Activated naive CD8-positive, alpha-beta T cell treated with anti-CD3 and anti-CD28 coated beads, Interleukin-2, amount 50 U/mL, for 24 hours (primary cell): ENCODE measurements around the gene COL5A2.

ENCODE experiments used
- ATAC-seq: fragments of 150-1000 bp; cut with Tn5 transposase; one replicate; pipeline ENCODE4 v1.10.0; 2021
- DNase-seq: peaks from one replicate; pipeline ENCODE4 v3.0.0; 2021
- H3K27ac Mint-ChIP-seq: one replicate; pipeline ENCODE4 v1.8.0; 2021; ENCODE audit warnings: mild to moderate bottlenecking, mixed read lengths
- H3K27me3 Mint-ChIP-seq: one replicate; pipeline ENCODE4 v1.8.0; 2021; ENCODE audit warnings: mixed read lengths
- H3K36me3 Mint-ChIP-seq: one replicate; pipeline ENCODE4 v1.8.0; 2021; ENCODE audit warnings: low read depth, mixed read lengths
- H3K4me1 Mint-ChIP-seq: one replicate; pipeline ENCODE4 v1.8.0; 2021; ENCODE audit warnings: mixed read lengths
- H3K4me3 Mint-ChIP-seq: one replicate; pipeline ENCODE4 v1.8.0; 2021; ENCODE audit warnings: mild to moderate bottlenecking, moderate library complexity, mixed read lengths
- H3K9me3 Mint-ChIP-seq: one replicate; pipeline ENCODE4 v1.8.0; 2021; ENCODE audit warnings: mixed read lengths

COL5A2 gene

DNA sequence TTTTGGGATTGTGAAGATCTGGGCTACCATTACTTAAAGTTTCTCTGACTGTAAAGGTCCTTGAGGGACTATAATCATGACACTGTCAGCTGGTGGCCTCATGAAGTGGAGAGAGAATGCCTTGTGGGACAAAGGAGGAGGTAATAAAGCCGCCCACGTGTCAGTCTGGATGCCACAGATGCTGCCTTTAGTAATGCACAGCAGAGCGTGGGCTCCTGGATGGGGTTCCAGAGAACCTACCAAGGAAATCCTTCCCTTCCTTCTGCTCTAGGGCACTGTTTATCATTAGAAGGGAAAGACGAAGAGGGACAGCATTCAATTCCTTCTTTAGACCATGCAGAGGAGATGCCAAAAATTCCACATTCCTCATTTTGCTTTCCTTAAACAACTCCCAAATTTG lies 63.5 kb downstream of the COL5A2 start:
- H3K4me1 Mint-ChIP-seq, result peaks cover 26% of the 10 kb centered on the region
- no peaks in the 10 kb centered on the region for H3K36me3 Mint-ChIP-seq
- DNase-seq, result peak; percentile 17
- peak overlapping the region; percentile 80 for H3K27ac Mint-ChIP-seq
- no peaks in the 10 kb centered on the region for H3K9me3 Mint-ChIP-seq
- H3K4me3 Mint-ChIP-seq, result peak overlapping the region; percentile 12
- H3K27me3 Mint-ChIP-seq, result peaks cover 7% of the 10 kb centered on the region
- no peak for ATAC-seq

DNA sequence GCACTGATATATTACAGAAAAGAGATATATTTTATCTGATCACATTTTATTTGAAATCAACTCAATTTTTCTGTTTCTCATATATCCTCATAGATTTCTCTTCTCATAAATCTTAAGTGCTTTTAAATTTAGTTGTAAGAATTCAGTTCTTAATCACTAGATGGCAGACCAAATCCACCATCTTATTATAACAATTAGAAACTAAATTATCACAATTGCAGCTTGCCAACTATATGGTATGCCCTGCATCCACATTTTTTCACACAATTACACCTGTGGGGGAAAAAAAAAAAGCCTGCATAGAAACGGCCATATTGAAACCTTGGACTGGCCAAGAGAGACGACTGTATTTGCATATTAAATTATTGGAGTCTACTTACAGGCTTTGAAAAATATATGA lies 64.4 kb downstream of the COL5A2 start:
- H3K4me1 Mint-ChIP-seq, result peaks cover 24% of the 10 kb centered on the region
- H3K9me3 Mint-ChIP-seq, result no peaks in the 10 kb centered on the region
- H3K27ac Mint-ChIP-seq, result no peak overlapping the region
- no peak overlapping the region for H3K4me3 Mint-ChIP-seq
- no peak for ATAC-seq
- no peaks in the 10 kb centered on the region for H3K36me3 Mint-ChIP-seq
- peaks cover 7% of the 10 kb centered on the region for H3K27me3 Mint-ChIP-seq
- DNase-seq, result no peak

DNA sequence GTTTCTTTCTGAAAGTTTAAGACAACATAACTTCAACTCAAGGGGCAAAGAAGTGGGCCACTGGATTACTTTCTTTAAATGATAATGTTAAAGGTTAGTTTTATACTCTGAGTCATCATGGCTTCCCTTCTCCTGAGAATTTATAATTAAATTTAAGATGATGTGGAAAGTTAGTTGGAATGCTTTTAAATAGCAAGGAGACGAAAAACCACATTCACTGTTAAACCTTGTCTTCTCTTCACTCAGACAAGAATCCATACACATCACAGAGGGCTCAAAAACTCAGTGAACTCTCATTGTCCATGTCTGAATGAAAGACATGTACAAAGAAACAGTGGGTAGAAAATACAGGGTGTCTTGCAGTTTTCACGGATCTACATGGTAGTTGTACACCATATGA lies 65.6 kb downstream of the COL5A2 start:
- no peaks in the 10 kb centered on the region for H3K9me3 Mint-ChIP-seq
- peaks cover 4% of the 10 kb centered on the region for H3K27me3 Mint-ChIP-seq
- no peak overlapping the region for H3K27ac Mint-ChIP-seq
- no peak overlapping the region for H3K4me3 Mint-ChIP-seq
- H3K36me3 Mint-ChIP-seq, result no peaks in the 10 kb centered on the region
- H3K4me1 Mint-ChIP-seq, result peaks cover 24% of the 10 kb centered on the region
- ATAC-seq (no peak), DNase-seq (no peak)

DNA sequence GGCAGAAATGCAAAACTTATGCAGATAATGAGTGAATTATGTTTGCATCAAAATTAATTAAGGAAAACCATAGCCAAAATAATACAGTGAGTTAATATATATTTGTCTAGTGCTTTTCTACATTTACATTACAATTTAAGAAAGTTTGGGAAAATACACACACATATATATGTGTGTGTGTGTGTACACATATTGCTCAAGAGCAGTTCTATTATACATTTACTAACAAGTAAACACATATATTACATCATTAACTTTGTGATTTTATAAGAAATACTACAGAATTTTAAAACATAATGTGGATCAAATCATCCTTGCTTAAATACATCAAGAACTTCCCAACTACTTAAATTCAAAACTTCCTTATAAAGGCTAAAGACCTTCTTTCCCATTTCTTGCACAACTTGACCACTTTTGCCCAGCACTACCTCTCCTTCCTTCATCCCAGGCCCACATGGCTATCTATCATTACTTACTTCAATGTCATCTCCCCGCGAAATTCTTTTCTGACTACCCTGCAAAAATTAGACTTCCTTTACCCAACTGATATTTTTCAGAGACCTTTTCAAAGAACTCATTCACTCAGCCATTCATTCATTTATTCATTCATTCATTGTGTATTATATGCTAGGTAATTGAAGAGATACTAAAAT lies 68.4 kb downstream of the COL5A2 start:
- Mint-ChIP-seq H3K27me3 (peaks cover 2% of the 10 kb centered on the region), H3K36me3 (peaks cover 1% of the 10 kb centered on the region), H3K4me3 (no peak overlapping the region), H3K9me3 (no peaks in the 10 kb centered on the region), H3K27ac (no peak overlapping the region), H3K4me1 (peaks cover 8% of the 10 kb centered on the region)
- DNase-seq, result no peak
- no peak for ATAC-seq

DNA sequence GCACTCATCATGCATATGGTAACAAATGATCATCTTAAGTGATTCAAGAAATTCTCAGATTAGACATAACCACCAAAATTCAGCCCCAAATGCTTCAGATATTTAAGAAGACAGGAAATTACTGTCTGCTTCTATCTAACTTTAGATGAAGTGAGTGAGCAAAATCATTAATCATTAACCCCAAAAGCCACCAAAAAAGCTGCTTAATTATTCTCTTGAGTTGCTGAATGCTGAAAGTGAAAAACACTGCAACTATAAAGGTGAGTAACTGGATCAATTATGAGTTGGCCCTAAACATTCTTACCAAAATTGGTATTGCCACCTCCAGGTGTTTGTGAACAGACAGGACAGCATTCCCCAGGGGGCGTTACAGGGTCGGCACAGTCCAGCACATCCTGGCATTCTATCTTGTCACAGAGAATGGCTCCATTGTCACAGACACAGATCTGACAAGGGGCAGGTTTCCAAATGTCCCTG lies 69.6 kb downstream of the COL5A2 start:
- peaks cover 3% of the 10 kb centered on the region for H3K4me1 Mint-ChIP-seq
- DNase-seq, result no peak
- peaks cover 1% of the 10 kb centered on the region for H3K36me3 Mint-ChIP-seq
- H3K9me3 Mint-ChIP-seq, result no peaks in the 10 kb centered on the region
- no peak overlapping the region for H3K4me3 Mint-ChIP-seq
- no peak for ATAC-seq
- H3K27ac Mint-ChIP-seq, result no peak overlapping the region
- H3K27me3 Mint-ChIP-seq, result peaks cover 1% of the 10 kb centered on the region

DNA sequence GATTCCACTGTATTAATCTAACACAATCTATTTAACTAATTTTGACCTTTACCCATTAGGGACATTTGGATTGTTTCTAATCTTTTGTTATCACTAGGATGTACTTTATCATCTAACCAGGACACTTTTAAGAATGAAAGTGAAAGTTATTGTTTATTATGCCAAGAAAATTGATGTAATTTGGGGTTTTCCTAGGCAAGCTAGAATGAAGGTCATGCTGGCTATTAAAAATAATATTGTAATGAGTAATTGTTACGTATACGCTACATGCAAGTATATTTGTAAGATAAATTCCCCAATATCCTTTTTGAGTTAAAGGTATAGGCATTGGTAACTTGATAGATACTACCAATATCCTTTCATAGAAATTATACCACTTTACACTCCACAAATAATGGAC lies 74.6 kb downstream of the COL5A2 start:
- Mint-ChIP-seq H3K9me3 (no peaks in the 10 kb centered on the region), H3K4me3 (no peak overlapping the region), H3K36me3 (peaks cover 1% of the 10 kb centered on the region), H3K4me1 (peaks cover 6% of the 10 kb centered on the region), H3K27me3 (no peaks in the 10 kb centered on the region), H3K27ac (no peak overlapping the region)
- no peak for ATAC-seq
- DNase-seq, result no peak

DNA sequence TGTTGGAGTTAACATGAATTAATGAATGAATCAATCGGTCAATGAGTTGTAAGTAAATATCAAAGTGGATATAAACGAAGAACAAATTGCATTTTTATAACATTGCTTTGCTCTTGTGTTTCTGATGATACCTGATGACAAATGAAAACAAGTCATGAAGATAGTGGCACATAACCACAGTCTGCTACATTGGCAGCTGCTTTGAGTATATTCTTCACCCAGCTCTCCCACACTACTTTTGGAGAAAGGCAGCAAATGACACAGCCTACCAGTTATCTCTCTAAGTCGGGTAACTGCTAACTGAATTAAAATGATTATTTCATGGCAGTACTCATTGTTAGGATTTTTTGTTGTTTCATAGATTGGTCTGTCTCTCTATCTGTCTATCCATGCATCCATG lies 76.8 kb downstream of the COL5A2 start:
- peaks cover 6% of the 10 kb centered on the region for H3K4me1 Mint-ChIP-seq
- H3K36me3 Mint-ChIP-seq, result no peaks in the 10 kb centered on the region
- H3K27ac Mint-ChIP-seq, result no peak overlapping the region
- H3K4me3 Mint-ChIP-seq, result no peak overlapping the region
- H3K9me3 Mint-ChIP-seq, result no peaks in the 10 kb centered on the region
- DNase-seq (no peak), ATAC-seq (no peak)
- H3K27me3 Mint-ChIP-seq, result no peaks in the 10 kb centered on the region

DNA sequence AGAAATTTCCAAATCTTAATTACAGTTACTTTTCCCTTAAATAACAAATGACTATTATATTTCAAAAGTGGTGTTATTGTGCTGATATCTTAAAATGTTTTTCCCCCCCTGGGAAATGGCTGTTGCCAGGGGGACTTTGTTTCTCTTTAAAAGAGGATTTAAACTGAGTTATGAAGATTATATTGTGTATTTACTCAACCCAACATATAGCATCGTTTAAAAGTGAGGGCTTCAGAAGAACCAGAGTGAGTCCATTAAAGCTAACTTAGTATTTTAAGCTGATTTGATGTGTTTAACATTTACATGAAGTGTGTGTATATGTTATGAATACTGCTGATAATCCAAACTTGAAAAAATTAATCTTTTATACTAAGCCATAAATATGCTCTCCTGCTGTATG lies 81.6 kb downstream of the COL5A2 start:
- no peak for ATAC-seq
- H3K9me3 Mint-ChIP-seq, result no peaks in the 10 kb centered on the region

DNA sequence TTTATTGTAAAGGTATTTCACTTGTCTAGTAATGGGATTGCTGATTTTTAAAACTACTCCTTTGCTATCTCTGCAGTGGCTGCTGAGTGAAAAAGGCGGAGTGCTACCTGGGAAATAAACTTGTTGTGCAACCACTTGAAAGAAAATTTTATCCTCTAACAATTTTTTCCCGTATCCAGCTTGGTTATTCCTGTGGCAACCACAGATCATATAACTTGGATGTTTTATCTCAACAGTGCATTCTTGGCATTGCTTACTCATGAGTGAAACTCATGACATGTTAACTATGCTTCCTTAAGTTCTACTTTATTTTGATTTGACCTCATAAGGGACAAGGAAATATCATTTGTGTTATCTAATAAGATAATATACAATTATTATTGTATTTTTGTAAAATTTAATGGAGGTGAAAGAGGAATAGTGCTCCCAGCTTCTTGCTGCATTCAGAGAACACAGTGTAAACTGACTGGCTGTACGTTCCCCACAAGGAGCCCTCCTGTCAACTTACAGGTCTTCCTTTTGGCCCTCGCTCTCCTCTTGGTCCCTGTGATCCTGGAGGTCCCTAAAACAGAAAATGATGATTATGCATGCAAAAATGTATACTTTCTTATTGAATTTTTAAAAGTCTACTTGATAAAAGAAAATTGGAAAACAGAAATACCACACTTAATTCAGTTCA lies 82.7 kb downstream of the COL5A2 start:
- Mint-ChIP-seq H3K9me3 (no peaks in the 10 kb centered on the region), H3K36me3 (no peaks in the 10 kb centered on the region), H3K27ac (no peak overlapping the region), H3K4me1 (no peaks in the 10 kb centered on the region), H3K27me3 (no peaks in the 10 kb centered on the region), H3K4me3 (no peak overlapping the region)
- no peak for ATAC-seq
- no peak for DNase-seq

More for the DNA sequence above, 81.6 kb downstream of the COL5A2 start:
- peaks cover 1% of the 10 kb centered on the region for H3K4me1 Mint-ChIP-seq
- no peak for DNase-seq
- H3K27ac Mint-ChIP-seq, result no peak overlapping the region
- no peaks in the 10 kb centered on the region for H3K36me3 Mint-ChIP-seq
- H3K27me3 Mint-ChIP-seq, result no peaks in the 10 kb centered on the region
- no peak overlapping the region for H3K4me3 Mint-ChIP-seq

DNA sequence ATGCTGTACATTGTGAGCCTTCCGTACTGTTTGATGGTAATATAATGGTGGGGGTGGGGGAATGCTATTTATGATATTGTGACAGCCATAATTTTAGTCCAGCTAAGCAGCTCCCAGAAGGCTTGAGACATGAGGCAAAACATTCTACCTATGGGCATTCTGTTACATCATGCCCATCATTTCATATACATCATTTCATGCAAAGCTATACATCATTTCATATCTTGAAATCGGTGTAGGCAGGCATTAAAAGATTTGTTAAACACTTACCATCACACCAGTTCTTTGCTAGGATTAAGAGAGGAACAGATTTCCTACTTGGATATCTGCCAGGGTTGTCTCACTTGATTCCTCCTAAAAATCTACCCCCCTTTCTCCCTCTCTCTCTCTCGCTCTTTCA lies 84.5 kb downstream of the COL5A2 start:
- H3K36me3 Mint-ChIP-seq, result no peaks in the 10 kb centered on the region
- DNase-seq (no peak), ATAC-seq (no peak)
- no peak overlapping the region for H3K27ac Mint-ChIP-seq
- H3K9me3 Mint-ChIP-seq, result no peaks in the 10 kb centered on the region
- H3K4me3 Mint-ChIP-seq, result no peak overlapping the region
- H3K27me3 Mint-ChIP-seq, result no peaks in the 10 kb centered on the region
- H3K4me1 Mint-ChIP-seq, result no peaks in the 10 kb centered on the region

DNA sequence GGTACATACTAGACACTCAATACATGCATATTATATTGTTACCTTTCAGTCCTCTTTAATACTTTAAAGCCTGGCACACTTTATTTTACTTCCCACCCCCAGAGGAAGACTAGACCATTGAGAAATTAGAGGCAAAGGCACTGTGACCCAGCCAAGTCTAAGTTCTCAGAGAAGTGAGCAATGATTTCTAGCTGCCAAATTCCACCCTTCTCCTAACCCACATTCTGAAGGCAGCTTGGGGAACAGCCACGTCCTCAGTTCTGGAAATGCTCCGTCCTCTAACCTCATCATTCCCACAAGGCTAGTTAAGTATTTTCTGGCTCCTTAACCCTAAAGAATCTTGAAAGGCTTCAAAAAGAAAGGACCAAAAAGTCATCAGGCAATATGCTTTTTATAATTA lies 86.6 kb downstream of the COL5A2 start:
- ATAC-seq (no peak), DNase-seq (no peak)
- Mint-ChIP-seq H3K4me3 (no peak overlapping the region), H3K4me1 (no peaks in the 10 kb centered on the region), H3K27ac (no peak overlapping the region), H3K27me3 (no peaks in the 10 kb centered on the region), H3K9me3 (no peaks in the 10 kb centered on the region), H3K36me3 (no peaks in the 10 kb centered on the region)

DNA sequence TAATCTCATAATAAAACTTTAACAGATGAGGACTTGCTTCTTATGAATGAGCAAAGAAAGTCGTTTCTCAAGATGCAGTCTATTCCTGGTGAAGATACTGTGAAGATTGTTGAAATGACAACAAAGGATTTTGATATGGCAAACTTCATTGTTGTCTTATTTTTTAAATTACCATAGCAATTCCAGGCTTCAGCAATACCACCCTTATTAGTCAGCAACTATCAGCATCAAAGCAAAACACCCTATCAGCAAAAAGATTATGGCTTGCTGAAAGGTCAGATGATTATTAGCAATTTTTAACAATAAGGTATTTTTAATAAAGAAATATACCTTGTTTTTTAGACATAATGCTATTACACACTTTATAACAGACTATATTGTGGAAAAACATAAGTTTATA lies 88.3 kb downstream of the COL5A2 start:
- ATAC-seq (no peak), DNase-seq (no peak)
- Mint-ChIP-seq H3K27me3 (no peaks in the 10 kb centered on the region), H3K36me3 (no peaks in the 10 kb centered on the region), H3K4me3 (no peak overlapping the region), H3K4me1 (no peaks in the 10 kb centered on the region), H3K9me3 (no peaks in the 10 kb centered on the region), H3K27ac (no peak overlapping the region)

DNA sequence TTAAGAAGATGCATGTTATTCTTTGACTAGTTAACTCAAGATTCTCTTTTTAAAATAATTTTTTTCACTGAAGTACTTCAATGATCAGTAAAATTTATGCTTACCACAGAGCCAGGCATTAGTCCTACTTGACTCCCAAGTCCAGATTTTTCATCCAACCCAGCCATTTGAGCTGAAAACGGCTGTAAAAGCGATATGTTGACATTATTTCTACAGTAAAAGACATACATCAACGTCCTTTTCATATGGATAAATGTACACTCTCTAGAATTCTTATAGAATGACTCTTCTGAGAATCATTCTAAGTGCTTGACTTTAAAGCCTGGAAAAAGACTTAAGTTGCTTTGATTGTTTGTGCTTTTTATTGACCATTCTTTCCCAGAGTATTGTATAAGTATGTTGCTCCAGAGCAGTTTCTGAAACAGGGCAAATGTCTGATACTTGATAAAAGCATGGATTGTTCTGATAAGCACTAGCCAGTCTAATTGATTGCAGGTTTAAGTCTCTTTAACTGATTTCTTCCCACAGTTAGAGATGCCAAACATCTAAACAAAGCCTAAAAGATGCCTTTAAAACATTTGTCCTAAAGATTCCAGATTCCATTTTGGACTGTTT lies 90.9 kb downstream of the COL5A2 start:
- ATAC-seq, result no peak
- Mint-ChIP-seq H3K27me3 (no peaks in the 10 kb centered on the region), H3K27ac (no peak overlapping the region), H3K4me1 (no peaks in the 10 kb centered on the region), H3K9me3 (no peaks in the 10 kb centered on the region), H3K4me3 (no peak overlapping the region), H3K36me3 (no peaks in the 10 kb centered on the region)
- DNase-seq, result no peak

DNA sequence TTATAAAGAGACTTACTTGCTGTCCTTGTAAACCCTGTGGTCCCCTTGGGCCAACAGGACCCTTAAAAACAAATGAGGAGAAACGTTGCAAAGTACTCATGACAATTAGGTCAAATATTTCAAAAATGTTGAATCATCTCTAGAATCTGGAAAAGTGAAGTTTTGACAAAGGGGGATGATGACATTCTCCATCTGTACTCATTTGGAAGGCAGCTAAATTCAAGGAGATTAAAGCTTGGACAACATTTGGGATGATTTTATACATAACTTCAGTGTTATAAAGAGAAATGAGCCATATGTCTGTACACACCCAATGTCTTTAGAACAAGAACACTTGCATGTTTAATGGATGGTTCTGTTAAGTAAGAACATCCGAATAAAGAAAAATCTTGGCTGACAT lies 92.9 kb downstream of the COL5A2 start:
- DNase-seq (no peak), ATAC-seq (no peak)
- Mint-ChIP-seq H3K36me3 (no peaks in the 10 kb centered on the region), H3K4me3 (no peak overlapping the region), H3K27me3 (no peaks in the 10 kb centered on the region), H3K27ac (no peak overlapping the region), H3K4me1 (no peaks in the 10 kb centered on the region), H3K9me3 (no peaks in the 10 kb centered on the region)

DNA sequence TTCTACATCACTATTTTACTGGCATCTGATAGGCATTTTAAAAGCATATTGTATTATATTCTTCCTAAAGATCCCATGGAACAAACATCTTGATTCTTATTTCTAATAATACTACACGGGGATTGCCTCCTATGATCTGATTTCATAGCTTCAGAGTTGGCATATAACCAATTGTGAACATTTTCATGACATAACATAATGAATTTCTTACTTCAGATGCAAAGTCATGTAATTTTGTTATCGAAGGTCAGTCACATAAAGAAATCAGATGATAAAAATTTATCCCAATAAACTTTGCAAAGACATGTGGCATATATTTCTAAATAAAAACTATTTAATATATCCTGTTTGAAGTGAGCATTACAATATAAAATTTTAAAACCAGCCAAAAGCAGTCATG lies 93.3 kb downstream of the COL5A2 start:
- DNase-seq (no peak), ATAC-seq (no peak)
- H3K36me3 Mint-ChIP-seq, result no peaks in the 10 kb centered on the region
- H3K9me3 Mint-ChIP-seq, result no peaks in the 10 kb centered on the region
- no peak overlapping the region for H3K4me3 Mint-ChIP-seq
- no peaks in the 10 kb centered on the region for H3K4me1 Mint-ChIP-seq
- H3K27me3 Mint-ChIP-seq, result no peaks in the 10 kb centered on the region
- H3K27ac Mint-ChIP-seq, result no peak overlapping the region
